LNCAP (cell line): ENCODE measurements around the gene GORASP1.

Source experiments
- CTCF ChIP-seq: fragments of 450-650 bp; IDR thresholded peaks from 2 replicates; pipeline ENCODE4 v1.5.1; 2017; ENCODE audit warnings: mild to moderate bottlenecking

Gene GORASP1

GRCh38 chr3:39133093-39133490 lies 25.7 kb upstream of the GORASP1 start:
- TF ChIP-seq CTCF = no peak

- TF ChIP-seq CTCF = no peak
Measured at GRCh38 chr3:39132096-39133092, 25.0 kb upstream of the GORASP1 start.

GRCh38 chr3:39130693-39131265 lies 23.4 kb upstream of the GORASP1 start:
- no peak for TF ChIP-seq CTCF

GRCh38 chr3:39130026-39130425 lies 22.6 kb upstream of the GORASP1 start:
- TF ChIP-seq CTCF = no peak

GRCh38 chr3:39128951-39129350 lies 21.5 kb upstream of the GORASP1 start:
- TF ChIP-seq CTCF = no peak

GRCh38 chr3:39127908-39128304 lies 20.5 kb upstream of the GORASP1 start:
- TF ChIP-seq CTCF = no peak

- TF ChIP-seq CTCF = no peak
Measured at GRCh38 chr3:39127269-39127907, 20.0 kb upstream of the GORASP1 start.
